NCI-H1436 treated with DMSO at 0.1 percent for 48 hours (cell line): ENCODE data around the gene RALY.

Experiments used
- DNase-seq: peaks from one replicate; lab custom pipeline; 2025; lab: John Stamatoyannopoulos, UW

RALY gene

GRCh38 chr20:34076952-34077351 lies 83.2 kb downstream of the RALY start:
- no peak for DNase-seq

DNA sequence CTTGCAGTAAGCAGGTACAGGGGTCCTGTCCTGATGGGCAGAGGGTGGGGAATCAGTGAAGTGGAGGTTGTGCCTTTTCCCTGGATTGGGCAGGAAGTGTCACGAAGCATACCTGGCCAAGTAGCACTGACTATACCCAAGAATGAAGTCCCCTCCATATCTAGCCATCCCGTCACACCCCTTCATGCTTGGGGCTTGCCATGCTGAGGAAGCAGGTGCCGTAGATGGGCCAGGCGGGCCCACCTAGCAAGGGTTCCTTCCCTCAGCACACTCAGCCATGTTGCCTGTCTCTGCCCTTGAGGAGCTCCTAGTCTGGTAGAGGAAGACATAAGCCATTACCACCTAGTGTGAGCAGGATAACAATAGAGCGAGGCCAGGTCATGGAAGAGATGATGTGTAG lies 84.8 kb downstream of the RALY start:
- DNase-seq, result no peak

GRCh38 chr20:34079818-34080217 lies 86.1 kb downstream of the RALY start:
- DNase-seq, result no peak

GRCh38 chr20:34082232-34082887 lies 88.6 kb downstream of the RALY start:
- DNase-seq, result no peak

DNA sequence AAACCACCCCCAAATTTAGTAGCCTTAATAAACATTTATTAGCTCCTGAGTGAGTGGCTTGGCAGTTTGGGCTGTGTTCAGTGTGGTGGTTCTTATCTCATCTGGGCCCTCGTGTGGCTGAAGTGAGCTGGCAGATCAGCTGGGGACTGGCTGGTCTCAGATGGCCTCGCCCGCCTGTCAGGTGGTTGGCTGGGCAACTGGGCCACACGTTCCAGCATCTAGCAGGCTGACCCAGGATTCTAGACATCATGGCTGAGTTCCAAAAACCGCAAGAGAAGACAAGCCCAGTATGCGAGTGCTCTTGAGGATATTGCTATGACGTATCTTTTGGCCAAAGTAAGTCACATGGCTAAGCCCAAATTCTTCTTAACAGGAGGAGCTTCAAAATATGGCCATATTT lies 89.4 kb downstream of the RALY start:
- DNase-seq, result no peak

DNA sequence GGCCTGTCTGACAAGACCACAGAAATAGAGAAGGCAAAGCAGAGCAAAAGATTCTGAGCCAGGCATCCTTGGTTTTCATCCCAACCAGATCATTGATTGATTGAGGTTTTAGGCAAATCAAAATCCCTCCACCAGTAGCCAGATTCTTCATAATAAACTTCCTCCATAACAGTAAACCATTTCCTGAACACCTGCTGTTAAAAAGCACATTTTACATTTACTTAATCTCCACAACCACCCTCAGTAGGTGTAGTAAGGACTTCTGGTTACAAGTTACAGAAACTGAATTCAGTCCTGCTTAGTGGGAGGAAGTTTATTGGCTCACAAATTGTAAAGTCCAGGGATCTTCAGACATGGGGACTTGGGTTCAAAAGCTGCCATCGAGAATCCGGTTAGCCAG lies 90.1 kb downstream of the RALY start:
- DNase-seq, result no peak

DNA sequence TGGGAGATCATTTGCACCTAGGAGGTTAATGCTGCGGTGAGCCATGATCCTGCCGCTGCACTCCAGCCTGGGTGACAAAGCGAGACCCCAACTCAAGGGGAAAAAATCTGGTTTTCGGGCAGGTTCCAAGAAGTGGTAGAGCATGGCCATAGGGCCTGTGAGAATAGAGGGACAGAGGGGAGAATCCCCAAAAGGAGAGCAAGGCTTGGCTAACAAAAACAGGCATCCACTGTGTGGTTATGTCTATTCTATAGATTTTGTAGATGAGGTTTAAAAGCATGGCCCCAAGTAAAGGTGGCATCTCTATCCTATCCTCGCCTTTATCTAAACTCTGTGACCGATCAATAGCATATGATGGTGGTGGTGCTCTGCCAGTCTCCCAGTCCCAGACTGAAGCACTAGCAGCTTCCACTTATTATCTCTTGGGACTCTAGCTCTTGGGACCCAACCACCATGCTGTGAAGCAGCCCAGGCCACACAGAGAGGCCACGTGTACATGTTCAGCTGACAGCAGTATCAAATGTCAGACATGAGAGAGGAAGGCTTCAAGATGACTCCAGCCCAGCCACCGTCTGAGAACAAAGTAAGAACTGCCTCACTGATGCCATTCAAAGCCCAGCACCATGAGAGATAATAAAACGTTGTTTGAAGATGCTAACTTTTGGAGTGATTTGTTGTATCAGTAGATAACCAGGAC lies 90.7 kb downstream of the RALY start:
- no peak for DNase-seq

- DNase-seq, result no peak
Measured at GRCh38 chr20:34085544-34086040, 91.9 kb downstream of the RALY start.

DNA sequence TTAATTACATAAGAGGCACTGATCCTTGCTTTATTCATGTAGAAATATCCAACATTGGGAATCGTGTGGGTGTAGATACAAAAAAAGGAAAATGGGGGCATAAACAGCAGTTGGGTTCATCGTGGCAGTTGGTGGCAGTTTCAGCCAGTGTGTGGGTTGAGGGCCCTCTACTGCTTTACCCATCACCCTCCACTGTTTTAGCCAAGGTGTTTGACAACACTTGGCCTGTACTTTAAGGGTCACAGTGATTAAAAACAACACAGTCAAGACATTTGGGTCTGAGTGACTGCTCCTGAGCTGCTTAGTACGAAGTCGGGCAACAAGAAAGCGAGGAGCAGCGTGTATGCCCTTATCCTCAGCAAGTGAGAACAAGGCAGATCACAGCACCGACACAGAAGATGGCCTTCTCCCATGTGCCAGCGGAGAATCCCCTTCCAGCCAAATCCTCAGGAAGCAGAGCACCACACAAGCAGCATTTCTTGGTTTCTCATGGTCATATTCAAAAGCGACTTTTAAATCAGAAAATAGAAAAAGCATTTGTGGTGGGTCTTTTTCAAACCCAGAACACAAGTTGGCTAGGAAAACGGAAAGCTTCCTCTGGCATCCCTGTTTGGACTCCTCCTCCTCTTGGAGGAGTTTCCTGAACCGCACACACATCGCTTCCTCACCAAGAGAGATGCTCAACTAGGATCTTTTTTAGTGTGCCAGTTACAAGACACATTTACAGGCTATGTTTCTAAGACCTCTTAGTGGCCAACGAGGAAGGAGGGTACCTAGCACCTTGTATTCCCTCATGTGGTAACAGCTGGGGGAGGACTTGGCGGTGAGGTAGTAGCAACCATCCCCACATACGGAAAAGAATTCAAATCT lies 94.8 kb downstream of the RALY start:
- DNase-seq, result no peak

DNA sequence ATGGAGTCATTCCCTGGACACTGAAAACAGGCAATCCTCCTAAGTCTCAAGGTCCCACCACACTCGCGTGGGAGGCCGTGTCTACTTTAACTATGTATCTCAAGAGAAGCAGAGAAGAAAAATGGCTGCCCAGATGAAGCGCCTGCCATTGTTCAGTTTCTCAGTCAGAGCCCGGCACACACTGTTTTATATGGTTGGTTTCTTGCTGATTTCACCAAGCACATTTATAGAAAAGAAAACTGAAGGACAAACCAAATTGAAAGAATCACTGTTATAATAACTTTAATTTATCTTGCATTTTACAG lies 95.4 kb downstream of the RALY start:
- DNase-seq, result no peak

DNA sequence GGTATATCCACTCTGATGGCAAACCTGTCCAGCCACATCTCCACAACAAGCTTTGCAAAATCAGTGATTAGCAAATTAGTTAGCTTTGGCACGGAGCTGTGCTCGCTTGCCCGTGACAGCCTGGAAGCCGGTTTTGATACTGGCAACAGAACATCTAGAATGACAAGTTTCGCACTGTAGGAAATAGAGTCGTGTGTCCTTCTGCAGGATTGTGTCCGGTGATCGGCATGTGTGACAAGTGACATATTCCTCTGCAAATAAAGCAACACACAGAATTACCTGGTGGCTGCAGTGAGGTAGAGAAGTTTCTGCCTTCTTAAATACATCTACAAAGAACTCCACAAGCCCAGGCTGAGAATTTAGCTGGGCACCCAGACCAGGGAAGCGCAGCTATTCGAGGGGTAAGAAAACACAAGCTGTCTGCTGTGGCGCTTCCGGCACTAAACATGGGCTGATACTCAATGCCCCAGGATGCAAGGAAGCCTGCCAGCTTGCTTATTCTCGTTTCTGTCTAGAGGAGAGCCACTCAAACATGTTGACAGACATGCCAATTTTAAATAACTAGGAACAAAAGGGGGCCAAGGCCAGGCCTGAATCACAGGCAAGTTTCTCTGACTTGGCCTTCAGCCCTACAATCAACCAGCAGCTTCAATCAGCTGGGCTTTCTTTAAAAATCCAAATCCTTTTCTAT lies 96.1 kb downstream of the RALY start:
- no peak for DNase-seq

- DNase-seq, result no peak
Measured at GRCh38 chr20:34090645-34091044, 96.9 kb downstream of the RALY start.

GRCh38 chr20:34091637-34092200 lies 98.0 kb downstream of the RALY start:
- no peak for DNase-seq

GRCh38 chr20:34093895-34094294 lies 100.2 kb downstream of the RALY start:
- DNase-seq, result no peak

- no peak for DNase-seq
Measured at GRCh38 chr20:34095825-34096224, 102.1 kb downstream of the RALY start.

- DNase-seq, result no peak
Measured at GRCh38 chr20:34096699-34097444, 103.2 kb downstream of the RALY start.

DNA sequence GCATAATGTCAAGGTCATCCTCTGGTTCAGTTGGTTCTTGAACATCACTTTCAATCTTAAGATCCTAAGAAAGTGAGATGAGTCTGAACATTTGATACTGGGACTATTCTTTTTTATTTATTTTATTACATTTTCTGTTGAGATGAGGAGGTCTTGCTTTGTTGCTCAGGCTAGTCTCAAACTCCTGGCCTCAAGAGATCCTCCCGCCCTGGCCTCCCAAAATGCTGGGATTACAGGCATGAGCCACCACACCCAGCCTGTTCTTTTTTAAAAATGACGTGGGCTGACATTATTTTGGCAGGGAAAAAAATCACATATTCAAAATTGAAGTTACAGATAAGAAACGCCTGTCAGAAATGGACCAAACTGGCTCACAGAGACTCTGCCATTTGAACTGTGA lies 104.9 kb downstream of the RALY start:
- DNase-seq, result no peak

- DNase-seq, result no peak
Measured at GRCh38 chr20:34099675-34100074, 106.0 kb downstream of the RALY start.

DNA sequence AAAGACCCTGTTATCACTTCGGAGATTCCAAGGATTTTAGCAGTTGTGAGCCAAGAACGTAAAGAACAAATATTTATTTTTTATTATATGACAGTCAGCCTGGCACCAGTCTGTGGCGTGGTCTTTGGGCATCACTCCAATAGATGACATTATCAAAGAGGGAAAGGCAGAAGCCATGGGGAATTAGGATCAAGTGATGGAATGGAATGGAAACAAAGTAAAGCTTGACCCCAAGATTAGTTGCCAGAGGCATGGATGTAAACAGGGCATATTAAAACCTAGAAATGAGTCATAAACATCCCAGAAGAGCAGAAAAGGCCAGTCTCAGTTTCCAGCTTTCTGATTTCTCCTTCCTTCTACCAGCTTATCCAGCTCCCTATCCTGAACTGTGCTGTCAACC lies 106.9 kb downstream of the RALY start:
- no peak for DNase-seq

GRCh38 chr20:34102342-34102741 lies 108.6 kb downstream of the RALY start:
- DNase-seq, result no peak

DNA sequence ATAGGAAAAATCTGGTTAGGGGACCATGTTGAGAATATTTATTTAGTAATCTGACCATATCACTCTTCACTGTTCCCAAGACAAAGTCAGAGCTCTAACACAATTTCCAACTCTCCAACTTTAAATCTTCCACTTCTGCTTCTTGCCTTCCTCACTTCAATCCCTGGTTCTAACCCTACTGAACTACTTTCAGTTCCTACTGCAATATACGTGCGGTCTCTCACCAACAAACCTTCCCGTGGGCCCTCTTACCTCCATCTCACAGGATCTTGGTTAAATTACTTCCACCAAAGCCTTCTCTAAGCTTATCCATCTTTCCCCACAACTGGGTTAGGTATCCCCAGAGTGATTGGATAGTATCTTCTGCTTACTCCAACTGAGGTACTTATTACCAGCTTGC lies 110.3 kb downstream of the RALY start:
- no peak for DNase-seq
